CD4-positive, alpha-beta T cell treated with Interleukin-4 for 1 hour (primary cell): ENCODE results near the gene BBS9.
"Not testable (repeated sequence)": the region's sequence is repeated elsewhere in the genome, so short reads cannot be mapped to it uniquely, and the experiment has no call there.

Source experiments
- DNase-seq, 2 donors: peaks; one replicate each; pipeline ENCODE4 v3.0.0-alpha.2; 2020 to 2022

BBS9 gene

GRCh38 chr7:33509206-33509605, 379.8 kb downstream of the BBS9 start:
- no peak for DNase-seq

- no peak for DNase-seq
Measured at GRCh38 chr7:33511778-33512177, 382.4 kb downstream of the BBS9 start.

- DNase-seq, result no peak
Measured at GRCh38 chr7:33516568-33516967, 387.2 kb downstream of the BBS9 start.

GRCh38 chr7:33517191-33517590, 387.8 kb downstream of the BBS9 start:
- no peak for DNase-seq

- DNase-seq, result not testable (repeated sequence)
Measured at GRCh38 chr7:33527008-33527407, 397.6 kb downstream of the BBS9 start.

- not testable (repeated sequence) for DNase-seq
Measured at GRCh38 chr7:33527613-33528012, 398.2 kb downstream of the BBS9 start.

GRCh38 chr7:33529070-33529469, 399.7 kb downstream of the BBS9 start:
- no peak for DNase-seq

- no peak for DNase-seq
Measured at GRCh38 chr7:33530664-33531063, 401.3 kb downstream of the BBS9 start.

GRCh38 chr7:33531888-33532287, 402.5 kb downstream of the BBS9 start:
- no peak for DNase-seq

- no peak for DNase-seq
Measured at GRCh38 chr7:33534833-33535232, 405.5 kb downstream of the BBS9 start.

GRCh38 chr7:33535989-33536388, 406.6 kb downstream of the BBS9 start:
- DNase-seq, result no peak

GRCh38 chr7:33536398-33537103, 407.2 kb downstream of the BBS9 start:
- DNase-seq, result no peak

- no peak for DNase-seq
Measured at GRCh38 chr7:33537104-33537477, 407.7 kb downstream of the BBS9 start.

GRCh38 chr7:33539198-33539597, 409.8 kb downstream of the BBS9 start:
- no peak for DNase-seq

- DNase-seq, result no peak
Measured at GRCh38 chr7:33539659-33540400, 410.5 kb downstream of the BBS9 start.

- no peak for DNase-seq
Measured at GRCh38 chr7:33547880-33548279, 418.5 kb downstream of the BBS9 start.

GRCh38 chr7:33550363-33550762, 421.0 kb downstream of the BBS9 start:
- no peak for DNase-seq

GRCh38 chr7:33550979-33551378, 421.6 kb downstream of the BBS9 start:
- no peak for DNase-seq

GRCh38 chr7:33554046-33554445, 424.7 kb downstream of the BBS9 start:
- no peak for DNase-seq

- no peak for DNase-seq
Measured at GRCh38 chr7:33554576-33554975, 425.2 kb downstream of the BBS9 start.

GRCh38 chr7:33556472-33556871, 427.1 kb downstream of the BBS9 start:
- no peak for DNase-seq

- no peak for DNase-seq
Measured at GRCh38 chr7:33558549-33559323, 429.4 kb downstream of the BBS9 start.

- DNase-seq, result no peak
Measured at GRCh38 chr7:33559324-33559710, 430.0 kb downstream of the BBS9 start.

GRCh38 chr7:33562996-33563395, 433.6 kb downstream of the BBS9 start:
- no peak for DNase-seq
